KMS-11 (cell line): ENCODE measurements around the gene POLE.

ENCODE experiments used
- H2AFZ ChIP-seq: fragments of 200-600 bp; sonication (generic); 2 replicates; pipeline ENCODE4 v1.6.1; 2016; ENCODE audit warnings: antibody characterized with exemption, mixed run types, low read depth
- H3K27ac ChIP-seq: fragments of 200-600 bp; sonication (generic); 2 replicates; pipeline ENCODE4 v1.6.1; 2016; ENCODE audit warnings: mild to moderate bottlenecking, mixed run types
- H3K27me3 ChIP-seq: fragments of 200-600 bp; sonication (generic); 2 replicates; pipeline ENCODE4 v1.6.1; 2017; ENCODE audit warnings: mild to moderate bottlenecking, low read depth, mixed run types, moderate library complexity; ENCODE audit not compliant: insufficient read depth
- H3K36me3 ChIP-seq: fragments of 200-600 bp; sonication (generic); 2 replicates; pipeline ENCODE4 v1.6.1; 2017; ENCODE audit warnings: mild to moderate bottlenecking, mixed run types; ENCODE audit not compliant: insufficient read depth
- H3K4me1 ChIP-seq: fragments of 200-600 bp; sonication (generic); 2 replicates; pipeline ENCODE4 v1.6.1; 2016; ENCODE audit warnings: mild to moderate bottlenecking, low read depth, mixed run types; ENCODE audit not compliant: poor library complexity, severe bottlenecking
- H3K4me2 ChIP-seq: fragments of 200-600 bp; sonication (generic); 2 replicates; pipeline ENCODE4 v1.7.0; 2016; ENCODE audit warnings: mild to moderate bottlenecking, mixed run types
- H3K4me3 ChIP-seq: fragments of 200-600 bp; sonication (generic); IDR thresholded peaks from 2 replicates; pipeline ENCODE4 v1.6.1; 2017; ENCODE audit warnings: low read depth, low read length, mixed read lengths; ENCODE audit not compliant: insufficient read depth
- H3K79me2 ChIP-seq: fragments of 200-600 bp; sonication (generic); 2 replicates; pipeline ENCODE4 v1.6.1; 2016; ENCODE audit warnings: low read depth, mixed run types; ENCODE audit not compliant: insufficient read depth
- H3K9ac ChIP-seq: fragments of 200-600 bp; sonication (generic); 2 replicates; pipeline ENCODE4 v1.6.1; 2016; ENCODE audit warnings: mild to moderate bottlenecking, mixed run types
- H4K20me1 ChIP-seq: fragments of 200-600 bp; sonication (generic); 2 replicates; pipeline ENCODE4 v1.6.1; 2016; ENCODE audit warnings: mild to moderate bottlenecking, mixed run types; ENCODE audit not compliant: insufficient read depth
- CTCF ChIP-seq: fragments of 200-600 bp; sonication (generic); conservative IDR thresholded peaks from 2 replicates; pipeline ENCODE4 v1.6.1; 2017; ENCODE audit warnings: low read depth, mild to moderate bottlenecking, antibody characterized with exemption, low read length, moderate library complexity, mixed read lengths

Gene POLE

DNA sequence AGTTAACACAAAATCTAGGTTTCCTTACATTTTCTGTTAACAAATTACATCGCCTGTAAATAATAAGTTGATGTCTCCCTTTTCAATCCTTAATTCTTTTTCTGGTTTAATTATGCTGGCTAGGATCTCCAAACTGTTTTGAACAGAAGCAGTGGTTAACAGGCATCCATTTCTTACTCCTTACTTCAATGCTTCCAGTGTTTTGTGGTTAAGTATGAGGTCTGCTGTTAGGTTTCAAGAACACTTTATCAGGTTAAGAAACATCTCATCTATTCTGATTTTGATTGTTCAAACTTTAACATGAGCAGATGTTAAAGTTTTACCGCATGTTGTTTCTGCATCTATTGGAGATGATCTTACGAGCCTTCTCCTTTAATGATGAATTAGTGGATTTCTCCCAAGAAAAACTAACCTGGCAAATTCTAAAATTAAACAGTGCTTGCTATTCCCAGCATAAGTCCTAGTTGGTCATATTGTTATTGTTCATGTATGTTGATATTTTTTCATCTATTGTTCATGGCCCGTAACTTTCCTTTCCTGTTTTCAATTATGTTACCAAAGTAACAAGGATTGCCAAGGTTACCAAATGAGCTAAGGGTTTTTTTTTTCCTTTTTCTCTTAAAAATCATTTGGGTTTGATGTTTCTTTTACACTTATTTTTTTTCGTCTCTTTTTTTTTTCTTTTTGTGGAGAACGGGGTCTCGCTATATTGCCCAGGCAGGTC lies 33.4 kb downstream of the POLE start:
- Histone ChIP-seq H3K9ac (no peak overlapping the region), H3K27ac (no peak overlapping the region), H3K79me2 (no peaks in the 10 kb centered on the region), H3K4me3 (no peak overlapping the region), H3K36me3 (no peaks in the 10 kb centered on the region), H3K4me2 (no peak overlapping the region), H3K4me1 (no peaks in the 10 kb centered on the region), H2AFZ (no peak overlapping the region), H4K20me1 (no peaks in the 10 kb centered on the region), H3K27me3 (no peaks in the 10 kb centered on the region)
- no peak for TF ChIP-seq CTCF

- TF ChIP-seq CTCF, result no peak
- no peak overlapping the region for H3K4me3 ChIP-seq
- no peaks in the 10 kb centered on the region for H3K36me3 ChIP-seq
- H3K4me1 ChIP-seq, result no peaks in the 10 kb centered on the region
- H3K9ac ChIP-seq, result no peak overlapping the region
- no peaks in the 10 kb centered on the region for H4K20me1 ChIP-seq
- no peaks in the 10 kb centered on the region for H3K79me2 ChIP-seq
- no peaks in the 10 kb centered on the region for H3K27me3 ChIP-seq
- no peak overlapping the region for H2AFZ ChIP-seq
- H3K27ac ChIP-seq, result no peak overlapping the region
- H3K4me2 ChIP-seq, result no peak overlapping the region
These were observed 35.6 kb downstream of the POLE start for GRCh38 chr12:132651444-132652100.

- Histone ChIP-seq H3K4me1 (no peaks in the 10 kb centered on the region), H3K79me2 (no peaks in the 10 kb centered on the region), H2AFZ (no peak overlapping the region), H3K4me3 (no peak overlapping the region), H3K9ac (no peak overlapping the region), H3K27me3 (no peaks in the 10 kb centered on the region), H3K36me3 (no peaks in the 10 kb centered on the region), H3K27ac (no peak overlapping the region), H4K20me1 (no peaks in the 10 kb centered on the region), H3K4me2 (no peak overlapping the region)
- no peak for TF ChIP-seq CTCF
These were observed 37.8 kb downstream of the POLE start for GRCh38 chr12:132649226-132649945.

DNA sequence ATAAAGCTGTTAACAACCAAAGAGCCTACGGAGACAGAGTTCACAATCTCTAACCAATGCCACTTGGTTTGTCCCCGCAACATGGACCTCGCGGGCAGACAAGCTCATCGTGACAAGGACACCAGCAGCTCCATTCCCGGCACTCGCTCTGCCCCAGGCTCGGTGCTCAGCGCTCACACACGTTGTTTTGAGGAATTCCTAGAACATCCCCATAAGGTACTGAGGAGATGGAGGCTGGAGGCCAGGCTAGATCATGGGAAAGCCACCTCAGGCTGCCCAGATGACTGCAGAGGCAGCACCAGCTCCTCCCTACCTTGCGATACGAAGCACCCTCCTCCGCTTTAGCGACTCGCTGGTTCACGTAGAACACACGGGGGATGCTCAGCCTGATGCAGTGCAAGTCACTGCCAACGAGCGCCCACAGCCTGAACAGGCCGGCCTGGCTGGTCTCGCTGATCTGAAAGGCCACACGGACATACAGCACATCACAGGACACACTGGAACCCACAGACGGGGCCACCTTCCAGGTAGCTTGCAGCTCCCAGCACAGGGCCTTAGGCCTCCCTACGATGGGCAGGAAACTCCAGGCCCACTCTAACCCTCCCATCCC lies 38.4 kb downstream of the POLE start:
- Histone ChIP-seq H3K27ac (no peak overlapping the region), H3K9ac (no peak overlapping the region), H3K4me3 (no peak overlapping the region), H2AFZ (no peak overlapping the region), H3K36me3 (no peaks in the 10 kb centered on the region), H3K4me1 (no peaks in the 10 kb centered on the region), H4K20me1 (no peaks in the 10 kb centered on the region), H3K27me3 (no peaks in the 10 kb centered on the region), H3K4me2 (no peak overlapping the region), H3K79me2 (no peaks in the 10 kb centered on the region)
- TF ChIP-seq CTCF, result no peak
